HUES6 (cell line): ENCODE measurements around the gene JPH4.
A peak's percentile ranks its signal among the peaks of the same experiment; 100 is the strongest.
"Not testable (repeated sequence)": the region's sequence is repeated elsewhere in the genome, so short reads cannot be mapped to it uniquely, and the experiment has no call there.

Source experiments
- H3K27ac ChIP-seq: 2 replicates; pipeline ENCODE4 v1.7.0; 2013; ENCODE audit warnings: low read depth, mild to moderate bottlenecking, low read length, inconsistent platforms
- H3K27me3 ChIP-seq: 2 replicates; pipeline ENCODE4 v1.6.1; 2013; ENCODE audit warnings: low read length; ENCODE audit not compliant: control insufficient read depth, insufficient read depth
- H3K36me3 ChIP-seq: 2 replicates; pipeline ENCODE4 v1.6.1; 2013; ENCODE audit warnings: low read length; ENCODE audit not compliant: control insufficient read depth, insufficient read depth
- H3K4me1 ChIP-seq: 2 replicates; pipeline ENCODE4 v1.6.1; 2013; ENCODE audit warnings: low read length; ENCODE audit not compliant: control insufficient read depth, insufficient read depth
- H3K4me3 ChIP-seq: 2 replicates; pipeline ENCODE4 v1.5.1; 2013; ENCODE audit warnings: low read depth, low read length
- H3K9ac ChIP-seq: one replicate; pipeline ENCODE4 v1.6.1; 2013; ENCODE audit warnings: mild to moderate bottlenecking, low read length
- H3K9me3 ChIP-seq: 2 replicates; pipeline ENCODE4 v1.6.1; 2013; ENCODE audit warnings: low read depth, low read length; ENCODE audit not compliant: control insufficient read depth, insufficient read depth

JPH4 gene

DNA sequence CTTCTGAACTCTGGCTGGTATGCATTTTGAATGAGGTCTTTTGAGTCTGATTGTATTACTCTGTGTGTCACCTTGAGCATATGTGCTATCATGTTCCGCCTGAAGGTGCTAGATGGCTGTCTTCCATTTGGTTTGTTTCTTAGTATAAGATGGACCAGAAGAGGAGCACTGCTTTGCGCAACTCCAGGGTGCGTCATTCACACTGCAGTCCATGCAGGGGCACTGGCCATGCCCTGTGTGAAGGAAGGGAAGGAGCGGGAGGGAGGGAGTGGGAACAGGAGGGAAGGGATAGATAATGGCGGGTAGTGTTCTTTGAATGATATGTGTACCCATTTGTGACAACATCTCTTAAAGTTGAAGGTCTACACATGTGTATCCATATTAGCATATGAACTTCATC, 35.2 kb downstream of the JPH4 start:
- Histone ChIP-seq H3K27ac (no peak overlapping the region), H3K9me3 (no peaks in the 10 kb centered on the region), H3K36me3 (peaks cover 11% of the 10 kb centered on the region; the same call in 1 of the 2 replicates), H3K9ac (no peak overlapping the region), H3K27me3 (no peaks in the 10 kb centered on the region), H3K4me1 (peaks cover 62% of the 10 kb centered on the region), H3K4me3 (no peak overlapping the region)

DNA sequence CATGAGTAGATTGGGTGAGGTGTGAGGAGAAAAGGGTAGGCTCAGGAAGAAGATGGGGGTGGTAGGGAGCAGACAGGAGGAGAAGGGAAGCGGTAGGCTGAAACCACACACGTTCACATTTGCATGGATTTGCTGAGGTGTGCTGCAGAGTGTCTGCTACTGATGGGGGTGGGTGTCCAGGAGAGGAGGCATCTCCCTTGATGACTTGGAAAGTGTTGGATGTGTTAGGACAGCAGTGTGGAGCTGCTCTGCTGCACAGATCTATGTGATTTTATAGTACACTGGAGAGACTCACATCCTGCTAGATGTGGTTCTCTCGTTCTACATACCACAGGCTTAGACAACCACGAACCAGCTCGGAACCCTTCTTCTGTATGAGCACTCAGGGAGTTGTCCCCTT, 36.3 kb downstream of the JPH4 start:
- Histone ChIP-seq H3K9ac (no peak overlapping the region), H3K4me1 (peaks cover 52% of the 10 kb centered on the region), H3K9me3 (no peaks in the 10 kb centered on the region), H3K27ac (no peak overlapping the region), H3K4me3 (no peak overlapping the region), H3K27me3 (no peaks in the 10 kb centered on the region), H3K36me3 (peaks cover 11% of the 10 kb centered on the region; the same call in 1 of the 2 replicates)

DNA sequence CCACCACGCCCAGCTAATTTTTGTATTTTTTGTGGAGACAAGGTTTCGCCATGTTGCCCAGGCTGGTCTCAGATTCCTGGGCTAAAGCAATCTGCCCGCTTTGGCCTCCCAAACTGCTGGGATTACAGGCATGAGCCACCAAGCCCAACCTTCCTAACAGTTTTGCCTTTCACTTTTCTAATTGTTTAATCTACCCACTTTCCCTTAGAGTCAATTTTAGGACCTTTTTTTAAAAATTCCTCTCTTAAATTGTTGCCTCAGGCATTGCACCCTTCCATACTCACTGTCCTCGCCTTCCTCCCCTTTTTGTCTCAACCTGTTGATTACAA, 38.5 kb downstream of the JPH4 start:
- no peaks in the 10 kb centered on the region for H3K9me3 ChIP-seq
- no peak overlapping the region for H3K9ac ChIP-seq
- H3K4me1 ChIP-seq = peaks cover 39% of the 10 kb centered on the region
- peaks cover 9% of the 10 kb centered on the region; the same call in 1 of the 2 replicates for H3K36me3 ChIP-seq
- H3K27ac ChIP-seq = peak overlapping the region; percentile 32; the same call in 1 of the 2 replicates
- no peak overlapping the region for H3K4me3 ChIP-seq
- no peaks in the 10 kb centered on the region for H3K27me3 ChIP-seq

DNA sequence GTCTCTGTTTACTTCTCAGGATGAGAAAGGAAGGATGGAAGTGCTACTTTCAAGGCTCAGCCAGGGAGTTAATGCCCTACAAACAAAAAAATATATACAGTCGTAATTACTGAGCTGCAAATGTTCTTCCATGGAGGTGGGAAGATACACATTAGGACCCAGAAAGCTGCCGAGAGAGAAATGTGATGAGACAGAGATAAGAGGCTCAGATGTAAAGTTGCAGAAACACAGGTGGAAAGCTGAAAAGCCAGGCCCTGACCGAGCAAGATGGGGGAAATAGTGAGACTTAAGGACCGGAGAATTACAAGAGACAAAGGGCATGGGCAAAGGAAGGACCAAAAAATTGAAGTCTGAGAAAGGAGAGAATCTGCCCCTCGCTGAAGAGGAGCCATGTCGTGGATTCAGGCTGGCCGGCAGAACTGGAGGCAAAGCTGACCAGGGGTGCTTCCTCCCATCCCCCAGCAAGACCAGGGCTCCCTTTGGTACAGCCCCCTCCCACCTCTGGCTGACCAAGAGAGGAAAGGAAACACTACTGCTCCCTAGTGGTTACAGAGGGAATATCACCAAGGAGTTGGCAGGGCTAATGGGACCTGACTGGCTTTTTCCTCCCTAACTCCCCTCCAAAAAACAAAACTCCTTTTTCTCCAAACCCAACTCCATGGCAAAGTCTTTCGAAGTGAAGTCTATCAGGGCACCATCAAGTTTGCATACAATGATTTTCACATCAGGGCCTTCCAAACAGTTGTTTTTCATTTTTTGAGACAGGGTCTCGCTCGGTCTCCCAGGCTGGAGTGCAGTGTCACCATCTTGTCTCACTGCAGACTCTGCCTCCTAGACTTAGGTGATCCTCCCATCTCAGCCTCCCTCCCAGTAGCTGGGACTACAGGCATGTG, 39.1 kb downstream of the JPH4 start:
- peak overlapping the region; percentile 71 for H3K4me3 ChIP-seq
- H3K9ac ChIP-seq = peak overlapping the region; percentile 79
- H3K36me3 ChIP-seq = peaks cover 15% of the 10 kb centered on the region; the same call in 1 of the 2 replicates
- peaks cover 32% of the 10 kb centered on the region for H3K4me1 ChIP-seq
- no peaks in the 10 kb centered on the region for H3K9me3 ChIP-seq
- H3K27me3 ChIP-seq = no peaks in the 10 kb centered on the region
- H3K27ac ChIP-seq = peak overlapping the region; percentile 94

DNA sequence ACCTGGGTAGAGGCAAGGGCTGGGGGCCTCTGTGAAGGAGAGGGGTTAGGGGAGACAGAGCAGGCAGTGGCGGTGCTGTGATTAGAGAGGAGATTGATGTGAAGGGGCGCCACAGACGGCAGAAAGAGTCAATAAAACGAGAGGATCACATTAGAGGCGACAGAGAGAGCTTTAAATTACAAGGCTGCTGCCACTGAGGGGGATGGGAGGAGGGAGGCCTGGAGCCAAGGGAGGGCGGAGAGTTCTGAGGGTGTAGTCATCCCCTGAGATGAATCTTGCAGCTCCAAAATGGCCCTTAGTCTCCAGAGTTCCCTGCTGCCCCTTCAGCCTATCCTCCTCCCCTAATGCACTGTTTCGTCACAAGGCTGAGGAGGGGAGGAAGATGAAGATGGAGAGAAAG, 39.8 kb downstream of the JPH4 start:
- Histone ChIP-seq H3K4me1 (peaks cover 28% of the 10 kb centered on the region), H3K9ac (peak overlapping the region; percentile 79), H3K27me3 (no peaks in the 10 kb centered on the region), H3K27ac (peak overlapping the region; percentile 94), H3K4me3 (peak overlapping the region; percentile 71), H3K36me3 (peaks cover 21% of the 10 kb centered on the region), H3K9me3 (no peaks in the 10 kb centered on the region)

DNA sequence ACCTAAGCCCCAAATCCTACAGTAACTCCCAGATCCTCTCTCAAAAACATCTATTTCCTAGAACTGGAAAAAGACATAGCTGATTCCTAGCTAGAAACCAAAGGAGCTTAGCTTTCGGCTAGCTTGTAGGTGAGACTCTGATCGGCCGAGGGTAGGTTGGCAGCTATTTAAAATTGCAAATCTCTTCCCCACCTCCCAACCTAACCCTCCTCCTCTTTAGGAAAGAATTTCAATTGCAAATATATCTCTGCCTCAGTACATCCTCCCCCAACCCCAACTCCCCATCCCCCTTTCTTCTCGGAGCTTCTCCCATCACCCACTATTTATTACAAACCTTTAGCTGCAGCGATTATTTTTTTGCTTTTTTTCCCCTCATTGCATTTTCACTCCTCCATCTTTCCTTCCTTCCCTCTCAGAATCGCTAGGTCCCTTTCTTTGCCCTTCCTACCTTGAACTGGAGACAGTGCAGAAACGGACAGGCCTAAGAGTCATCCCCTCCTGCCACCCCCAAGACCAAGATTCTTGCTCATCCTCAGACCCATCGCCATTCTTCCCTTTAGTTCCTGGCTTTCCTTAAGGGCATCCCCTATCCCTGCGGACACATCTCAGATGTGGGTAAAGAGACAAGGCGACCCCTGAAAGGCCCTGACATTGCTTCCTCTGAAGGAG, 40.4 kb downstream of the JPH4 start:
- Histone ChIP-seq H3K27ac (peak overlapping the region; percentile 94), H3K27me3 (no peaks in the 10 kb centered on the region), H3K4me1 (peaks cover 25% of the 10 kb centered on the region), H3K36me3 (peaks cover 26% of the 10 kb centered on the region), H3K9me3 (no peaks in the 10 kb centered on the region), H3K4me3 (peak overlapping the region; percentile 71), H3K9ac (peak overlapping the region; percentile 94)

DNA sequence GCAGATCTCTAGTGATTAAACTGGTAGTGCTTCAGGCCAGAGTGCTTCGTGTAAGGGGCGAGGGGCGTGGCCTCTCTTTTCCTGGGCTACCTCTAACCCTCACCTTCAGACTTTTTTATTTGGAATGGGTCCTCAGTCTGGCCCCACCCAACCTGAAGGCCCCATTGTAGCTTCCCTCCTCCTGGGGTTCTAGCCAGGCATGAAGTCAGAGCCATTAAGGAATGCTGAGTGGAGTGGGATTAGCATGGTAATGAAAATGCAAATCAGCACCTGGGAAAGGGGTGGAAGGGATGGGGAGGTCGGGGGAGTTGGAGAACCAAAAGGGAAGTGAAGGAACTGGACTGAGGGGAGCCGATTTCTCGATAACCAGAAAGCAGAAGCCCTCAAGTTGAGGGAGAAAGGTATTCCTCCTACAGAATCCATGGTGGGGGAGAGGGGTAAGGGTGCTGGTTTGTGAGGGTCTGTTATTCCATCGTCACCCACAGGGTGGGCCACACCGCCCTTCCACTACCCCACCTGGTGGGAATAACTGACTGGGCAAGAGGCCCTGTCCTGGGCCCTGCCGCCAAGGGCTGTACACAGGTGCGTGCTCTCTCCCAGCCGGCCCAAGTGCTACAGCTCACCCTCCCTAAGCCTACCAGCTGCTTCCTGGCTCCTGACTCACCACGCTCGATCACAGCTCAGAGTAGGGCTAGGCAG, 41.1 kb downstream of the JPH4 start:
- peak overlapping the region; percentile 71 for H3K4me3 ChIP-seq
- no peaks in the 10 kb centered on the region for H3K9me3 ChIP-seq
- H3K9ac ChIP-seq = peak overlapping the region; percentile 94
- peaks cover 25% of the 10 kb centered on the region for H3K4me1 ChIP-seq
- H3K27me3 ChIP-seq = no peaks in the 10 kb centered on the region
- H3K27ac ChIP-seq = peak overlapping the region; percentile 94
- peaks cover 30% of the 10 kb centered on the region for H3K36me3 ChIP-seq

DNA sequence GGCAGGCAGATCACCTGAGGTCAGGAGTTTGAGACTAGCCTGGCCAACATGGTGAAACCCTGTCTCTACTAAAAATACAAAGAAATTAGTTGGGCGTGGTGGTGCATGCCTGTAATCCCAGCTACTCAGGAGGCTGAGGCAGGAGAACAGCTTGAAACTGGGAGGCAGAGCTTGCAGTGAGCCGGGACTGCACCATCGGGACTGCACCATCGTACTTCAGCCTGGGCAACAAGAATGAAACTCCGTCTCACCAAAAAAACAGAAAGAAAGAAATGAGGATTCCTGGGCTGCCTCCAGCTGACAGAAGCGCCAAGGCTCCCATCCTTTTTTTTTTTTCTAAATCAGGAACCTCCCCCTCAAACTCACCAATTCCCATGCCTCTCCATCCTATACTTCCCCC, 41.7 kb downstream of the JPH4 start:
- H3K27me3 ChIP-seq, H3K9me3 ChIP-seq: not testable (repeated sequence)
- H3K4me3 ChIP-seq = peak overlapping the region; percentile 71
- peaks cover 29% of the 10 kb centered on the region for H3K36me3 ChIP-seq
- H3K4me1 ChIP-seq = peaks cover 25% of the 10 kb centered on the region
- H3K9ac ChIP-seq = peak overlapping the region; percentile 10
- peak overlapping the region; percentile 41; the same call in 1 of the 2 replicates for H3K27ac ChIP-seq

DNA sequence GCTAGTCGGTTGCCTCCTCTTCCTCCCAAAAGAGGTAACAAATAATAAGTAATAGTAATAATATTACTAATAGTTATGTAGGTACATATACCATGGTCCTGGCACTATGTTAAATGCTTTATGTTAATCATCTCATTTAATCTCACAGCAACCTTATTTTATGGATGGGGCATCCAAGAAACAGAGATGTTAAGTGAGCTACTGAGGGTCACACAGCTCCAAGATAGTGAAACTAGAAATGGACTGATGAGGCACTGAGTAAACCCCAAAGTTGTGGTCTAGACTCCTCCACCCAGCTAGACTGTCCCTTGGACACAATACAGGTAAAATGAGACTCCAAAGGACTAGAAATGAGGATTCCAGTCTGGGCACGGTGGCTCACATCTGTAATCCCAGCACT, 42.1 kb downstream of the JPH4 start:
- H3K36me3 ChIP-seq = peaks cover 29% of the 10 kb centered on the region
- H3K9ac ChIP-seq = no peak overlapping the region
- peaks cover 25% of the 10 kb centered on the region for H3K4me1 ChIP-seq
- no peaks in the 10 kb centered on the region for H3K27me3 ChIP-seq
- no peak overlapping the region for H3K4me3 ChIP-seq
- no peaks in the 10 kb centered on the region for H3K9me3 ChIP-seq
- 0 out of 2 replicates have a peak overlapping the region, but pooled peaks have one; percentile 41 for H3K27ac ChIP-seq

DNA sequence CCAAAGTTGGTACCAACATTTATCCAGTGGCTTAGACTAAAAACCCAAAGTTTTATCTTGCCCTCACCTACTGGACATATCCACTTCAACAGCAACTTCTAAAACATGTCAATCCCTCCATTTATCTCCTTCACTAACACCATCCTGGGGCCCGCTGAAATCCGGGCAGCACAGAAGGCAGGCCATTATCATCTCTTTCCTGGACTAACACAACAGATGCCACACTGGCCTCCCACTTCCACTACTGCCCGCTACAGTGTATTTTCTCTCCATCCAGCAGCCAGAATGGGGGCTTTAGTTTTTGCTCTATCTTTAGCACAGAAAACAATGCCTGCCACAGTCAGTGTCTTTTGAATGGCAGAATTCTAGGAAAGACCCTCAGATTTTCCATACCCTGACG, 42.6 kb downstream of the JPH4 start:
- H3K36me3 ChIP-seq = peaks cover 29% of the 10 kb centered on the region
- no peak overlapping the region for H3K9ac ChIP-seq
- no peaks in the 10 kb centered on the region for H3K27me3 ChIP-seq

More for the DNA sequence above, 42.6 kb downstream of the JPH4 start:
- Histone ChIP-seq H3K4me3 (no peak overlapping the region), H3K27ac (no peak overlapping the region), H3K4me1 (peaks cover 27% of the 10 kb centered on the region), H3K9me3 (no peaks in the 10 kb centered on the region)
